HCT116 (cell line): Measurements from ENCODE around the gene MYEF2. TPM values are rescaled to one million over a fixed set of nuclear protein-coding genes. Genes with fewer than 3 reads are reported as not detected.

ENCODE experiments used
- ATAC-seq: fragments of 200-7000 bp; cut with Tn5 transposase; 2 replicates; pipeline ENCODE4 v1.9.1; 2020; ENCODE audit warnings: mild to moderate bottlenecking, moderate library complexity
- BruUV-seq: library from RNA; stranded (reverse); fragments of 400-500 nt; replicated peaks from 2 replicates; lab custom pipeline; 2021; lab: Mats Ljungman, UMichigan
- CTCF ChIA-PET: fragments of 300-600 bp; sonication (Branson Sonifier 250); formaldehyde crosslinking; loops from one replicate; lab custom pipeline; 2021; ENCODE audit warnings: antibody characterized with exemption; lab: Charles Lee
- POLR2A ChIA-PET: fragments of 300-600, 350-600 bp; sonication (Branson Sonifier 250); formaldehyde crosslinking; loops from one replicate; lab custom pipeline; 2021; ENCODE audit warnings: antibody characterized with exemption; lab: Charles Lee
- RAD21 ChIA-PET, 2 experiments: fragments of 300-600 bp; sonication (Branson Sonifier 250); formaldehyde crosslinking; loops; one replicate each; lab custom pipeline; 2023; ENCODE audit warnings: low total read pairs in 2 of 2; ENCODE audit not compliant: uncharacterized antibody in 2 of 2, unreplicated experiment in 2 of 2, low non-redundant PET in 1 of 2; lab: Charles Lee
- DNase-seq: peaks from one replicate; pipeline ENCODE4 v3.0.0-alpha.2; 2010; ENCODE audit warnings: low read depth, low spot score
- H2AFZ ChIP-seq: fragments of 200-600 bp; shearing (Covaris generic), sonication (generic); 2 replicates; pipeline ENCODE4 v1.6.1; 2017; ENCODE audit warnings: low read depth, mixed run types, mixed read lengths, antibody characterized with exemption, low read length; ENCODE audit not compliant: poor library complexity, severe bottlenecking
- H3K27ac ChIP-seq: 2 replicates; pipeline ENCODE4 v1.5.1; 2012; ENCODE audit warnings: low read depth, low read length
- H3K27me3 ChIP-seq: fragments of 200-600 bp; sonication (generic); 2 replicates; pipeline ENCODE4 v1.6.1; 2016; ENCODE audit warnings: mixed run types, low read length, mixed read lengths; ENCODE audit not compliant: insufficient read depth
- H3K36me3 ChIP-seq, 2 experiments: fragments of 200-500 bp in 1 of 2; fragments of 200-600 bp in 1 of 2; sonication (Bioruptor generic) in 1 of 2; sonication (generic) in 1 of 2; 2 replicates each; pipeline versions ENCODE4 v1.5.1 to v1.6.1; 2014 to 2016; ENCODE audit warnings: low read length in 2 of 2, inconsistent platforms in 1 of 2, mixed read lengths in 1 of 2, mixed run types in 1 of 2; ENCODE audit not compliant: insufficient read depth in 2 of 2, control insufficient read depth in 1 of 2
- H3K4me1 ChIP-seq, 2 experiments: fragments of 200-600 bp in 1 of 2; sonication (generic) in 1 of 2; 2 replicates each; pipeline versions ENCODE4 v1.5.1 to v1.6.1; 2012 to 2017; ENCODE audit warnings: low read length in 2 of 2, inconsistent platforms in 1 of 2, mild to moderate bottlenecking in 1 of 2, mixed read lengths in 1 of 2, mixed run types in 1 of 2, moderate library complexity in 1 of 2; ENCODE audit not compliant: insufficient read depth in 2 of 2, control insufficient read depth in 1 of 2
- H3K4me2 ChIP-seq: fragments of 200-600 bp; sonication (generic); 2 replicates; pipeline ENCODE4 v1.6.1; 2017; ENCODE audit warnings: mixed run types, low read length, mixed read lengths
- H3K4me3 ChIP-seq, 2 experiments: fragments of 200-600 bp in 1 of 2; sonication (generic) in 1 of 2; replicated peaks in 1 of 2; 2 replicates each; pipeline ENCODE4 v1.5.1; 2011 to 2016; ENCODE audit warnings: low read length in 2 of 2, control low read depth in 1 of 2, low read depth in 1 of 2, mild to moderate bottlenecking in 1 of 2, mixed read lengths in 1 of 2, mixed run types in 1 of 2
- H3K79me2 ChIP-seq: fragments of 200-600 bp; sonication (generic); 2 replicates; pipeline ENCODE4 v1.6.1; 2017; ENCODE audit warnings: mild to moderate bottlenecking, mixed run types, low read length, moderate library complexity, mixed read lengths; ENCODE audit not compliant: insufficient read depth
- H3K9ac ChIP-seq: fragments of 200-600 bp; sonication (generic); 2 replicates; pipeline ENCODE4 v1.6.1; 2016; ENCODE audit warnings: low read length, mixed read lengths
- H3K9me2 ChIP-seq: fragments of 200-600 bp; sonication (generic), shearing (Covaris generic); 2 replicates; pipeline ENCODE4 v1.6.1; 2017; ENCODE audit warnings: mixed run types, mild to moderate bottlenecking, moderate library complexity; ENCODE audit not compliant: insufficient read depth
- H3K9me3 ChIP-seq, 2 experiments: fragments of 200-500 bp in 1 of 2; fragments of 200-600 bp in 1 of 2; sonication (Bioruptor generic) in 1 of 2; sonication (generic) in 1 of 2; 2 replicates each; pipeline ENCODE4 v1.6.1; 2014 to 2017; ENCODE audit warnings: low read length in 2 of 2, mixed read lengths in 2 of 2, inconsistent platforms in 1 of 2, low read depth in 1 of 2, mild to moderate bottlenecking in 1 of 2, mixed run types in 1 of 2, moderate library complexity in 1 of 2; ENCODE audit not compliant: control insufficient read depth in 1 of 2, insufficient read depth in 1 of 2
- H4K20me1 ChIP-seq: fragments of 200-600 bp; sonication (generic), shearing (Covaris generic); 2 replicates; pipeline ENCODE4 v1.6.1; 2017; ENCODE audit warnings: mixed run types, mild to moderate bottlenecking, moderate library complexity; ENCODE audit not compliant: insufficient read depth
- ATF3 ChIP-seq: IDR thresholded peaks from 2 replicates; pipeline ENCODE4 v1.6.1; 2012
- CBX3 ChIP-seq: IDR thresholded peaks from 2 replicates; pipeline ENCODE4 v1.6.1; 2012; ENCODE audit warnings: low read depth
- EGR1 ChIP-seq: IDR thresholded peaks from 2 replicates; pipeline ENCODE4 v1.6.1; 2012; ENCODE audit warnings: low read depth
- ELF1 ChIP-seq: IDR thresholded peaks from 2 replicates; pipeline ENCODE4 v1.6.1; 2012; ENCODE audit warnings: low read depth, borderline replicate concordance
- EZH2 ChIP-seq: fragments of 200-600 bp; sonication (generic); IDR thresholded peaks from 2 replicates; pipeline ENCODE4 v1.6.1; 2017; ENCODE audit warnings: antibody characterized with exemption, mixed run types
- FOSL1 ChIP-seq: IDR thresholded peaks from 2 replicates; pipeline ENCODE4 v1.6.1; 2012; ENCODE audit warnings: low read depth
- MAX ChIP-seq: IDR thresholded peaks from 2 replicates; pipeline ENCODE4 v1.6.1; 2012
- POLR2AphosphoS5 ChIP-seq: IDR thresholded peaks from 2 replicates; pipeline ENCODE4 v1.6.1; 2011; ENCODE audit warnings: mild to moderate bottlenecking, low read depth, low read length, moderate library complexity
- RAD21 ChIP-seq: IDR thresholded peaks from 2 replicates; pipeline ENCODE4 v1.6.1; 2012; ENCODE audit warnings: low read depth, mild to moderate bottlenecking
- REST ChIP-seq: IDR thresholded peaks from 2 replicates; pipeline ENCODE4 v1.6.1; 2012; ENCODE audit warnings: low read depth
- SIN3A ChIP-seq: IDR thresholded peaks from 2 replicates; pipeline ENCODE4 v1.6.1; 2012; ENCODE audit warnings: low read depth
- SP1 ChIP-seq: IDR thresholded peaks from 2 replicates; pipeline ENCODE4 v1.6.1; 2012; ENCODE audit warnings: low read depth
- SRF ChIP-seq: IDR thresholded peaks from 2 replicates; pipeline ENCODE4 v1.6.1; 2012; ENCODE audit warnings: low read depth
- TCF7L2 ChIP-seq: IDR thresholded peaks from 2 replicates; pipeline ENCODE4 v1.7.0; 2011; ENCODE audit warnings: borderline replicate concordance, inconsistent platforms; ENCODE audit not compliant: insufficient read depth, insufficient read length; ENCODE audit errors: extremely low read depth
- ZBTB33 ChIP-seq: IDR thresholded peaks from 2 replicates; pipeline ENCODE4 v1.6.1; 2011; ENCODE audit warnings: mild to moderate bottlenecking, low read length, moderate library complexity; ENCODE audit not compliant: insufficient replicate concordance; ENCODE audit errors: extremely low read depth
- ZFX ChIP-seq: fragments of 450-650 bp; IDR thresholded peaks from 2 replicates; pipeline ENCODE4 v1.6.1; 2017
- ZNF274 ChIP-seq: fragments of 200-500 bp; sonication (Bioruptor generic); IDR thresholded peaks from 2 replicates; pipeline ENCODE4 v1.6.1; 2014; ENCODE audit warnings: mild to moderate bottlenecking, low read depth, low read length, inconsistent platforms
- intact Hi-C: fragments of 100-400 bp; cut with micrococcal nuclease; formaldehyde crosslinking; loops from 2 replicates; pipeline ENCODE4 v1.10.0; 2022
- total RNA-seq: library from RNA; stranded (reverse); gene quantifications from one replicate; pipeline ENCODE4 v1.2.1, GENCODE V29; 2021; ENCODE audit not compliant: unreplicated experiment

MYEF2 gene
- total RNA-seq, 1 experiment from 2014 or later: 0.69 TPM

- no peak for TF ChIP-seq ZBTB33
- no peak for TF ChIP-seq MAX
- no peak for TF ChIP-seq TCF7L2
- no peak for TF ChIP-seq RAD21
Observed at GRCh38 chr15:48182749-48183148, 4.7 kb upstream of the MYEF2 start (continued).

GRCh38 chr15:48178648-48178931 is 495 bp upstream of the MYEF2 start:
- Histone ChIP-seq H3K27me3 (no peaks in the 10 kb centered on the region), H3K9me2 (no peaks in the 10 kb centered on the region), H3K9ac (no peak overlapping the region), H3K27ac (no peak overlapping the region), H3K9me3 (no peaks in the 10 kb centered on the region), H3K4me1 (no peaks in the 10 kb centered on the region), H3K4me2 (no peak overlapping the region), H3K4me3 (no peak overlapping the region), H2AFZ (no peak overlapping the region), H3K36me3 (no peaks in the 10 kb centered on the region), H4K20me1 (no peaks in the 10 kb centered on the region), H3K79me2 (no peaks in the 10 kb centered on the region)
- DNase-seq (no peak), ATAC-seq (no peak)
- BruUV-seq: no TSS peak
- intact Hi-C loops: no loop called here
- RAD21 ChIA-PET: no interaction called here
- TF ChIP-seq ZNF274 (no peak), SP1 (no peak), ELF1 (no peak), RAD21 (no peak), ATF3 (no peak), EZH2 (no peak), REST (no peak), SIN3A (no peak), FOSL1 (no peak), SRF (no peak), TCF7L2 (no peak), POLR2AphosphoS5 (no peak), CBX3 (no peak), EGR1 (no peak), MAX (no peak), ZFX (no peak)
- CTCF ChIA-PET: no interaction called here
- POLR2A ChIA-PET: no interaction called here
